ENCODE measurements around the gene FAM3C. TPM values are rescaled to one million over a fixed set of nuclear protein-coding genes. Genes with fewer than 3 reads are reported as not detected.
"Not testable (repeated sequence)": the region's sequence is repeated elsewhere in the genome, so short reads cannot be mapped to it uniquely, and the experiment has no call there.

FAM3C gene
- total RNA-seq, 1 donor from 2014 or later = 29.3 TPM

DNA sequence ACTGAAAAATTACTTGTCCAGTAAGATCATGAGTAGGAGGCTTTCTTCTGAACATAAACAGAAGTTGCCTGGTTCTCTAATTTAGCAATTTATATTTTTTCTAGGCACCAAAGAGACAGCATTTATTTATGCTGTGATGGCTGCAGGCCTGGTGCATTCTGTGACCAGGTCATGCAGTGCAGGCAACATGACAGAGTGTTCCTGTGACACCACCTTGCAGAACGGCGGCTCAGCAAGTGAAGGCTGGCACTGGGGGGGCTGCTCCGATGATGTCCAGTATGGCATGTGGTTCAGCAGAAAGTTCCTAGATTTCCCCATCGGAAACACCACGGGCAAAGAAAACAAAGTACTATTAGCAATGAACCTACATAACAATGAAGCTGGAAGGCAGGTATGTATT lies 64.5 kb downstream of the FAM3C start:
- no peak for DNase-seq (ENCODE audit: low read depth in 2 of 2)

DNA sequence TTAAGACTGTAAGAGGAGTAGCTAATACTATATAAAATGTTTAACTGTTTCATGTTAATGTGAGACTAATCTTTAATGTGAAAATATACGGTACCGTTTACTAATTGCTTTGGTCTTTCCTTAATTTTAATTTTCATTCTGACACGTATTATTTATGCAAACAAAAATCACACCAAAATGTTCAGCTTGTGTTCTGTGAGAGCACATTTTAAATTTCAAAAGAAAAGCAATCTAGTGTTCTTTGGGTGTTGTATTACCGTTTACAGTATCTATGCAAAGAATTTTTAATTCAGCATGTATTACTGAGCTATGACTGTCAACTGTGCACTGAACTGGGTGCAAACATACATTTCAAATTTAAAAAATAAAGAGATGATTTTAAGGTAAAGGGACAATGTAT lies 65.1 kb downstream of the FAM3C start:
- DNase-seq (ENCODE audit: low read depth in 2 of 2) = no peak

DNA sequence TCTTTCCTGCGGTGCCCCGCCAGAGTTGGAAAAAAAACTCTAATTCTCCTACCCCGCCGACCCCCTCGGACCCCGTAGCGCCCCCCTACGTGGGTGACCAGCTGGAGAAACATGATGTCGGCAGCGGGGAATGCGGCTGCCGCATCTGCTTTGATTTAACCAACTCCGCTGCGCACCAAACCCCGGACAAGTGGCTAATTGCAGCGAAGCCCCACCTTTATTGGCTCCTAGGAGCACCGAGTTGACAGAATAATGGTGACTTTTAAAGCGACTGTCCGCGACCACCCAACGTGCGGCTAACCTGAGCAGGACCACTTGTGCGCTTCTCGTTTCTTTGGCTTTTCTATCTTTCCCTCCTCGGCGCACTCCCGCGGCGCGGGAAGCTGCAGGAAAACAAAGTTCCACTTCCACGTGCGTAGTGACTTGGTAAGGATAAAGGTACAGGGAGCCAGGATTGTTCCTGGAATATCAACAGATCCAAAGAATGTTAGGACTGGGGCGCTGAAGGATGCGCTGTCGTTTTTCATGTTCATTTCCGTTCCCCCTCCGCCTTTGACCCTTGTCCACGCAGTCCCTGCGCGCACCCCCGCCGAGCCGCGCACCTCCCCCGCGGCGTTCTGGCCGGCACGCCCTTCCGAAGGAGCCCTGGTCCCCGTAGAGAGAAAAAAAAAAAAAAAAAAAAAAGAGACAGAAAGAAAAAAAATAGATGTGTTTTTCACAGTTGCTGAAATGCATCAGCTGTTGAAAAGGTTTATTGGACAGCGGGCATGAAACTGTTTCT lies 65.9 kb downstream of the FAM3C start:
- DNase-seq (ENCODE audit: low read depth in 2 of 2) = no peak

DNA sequence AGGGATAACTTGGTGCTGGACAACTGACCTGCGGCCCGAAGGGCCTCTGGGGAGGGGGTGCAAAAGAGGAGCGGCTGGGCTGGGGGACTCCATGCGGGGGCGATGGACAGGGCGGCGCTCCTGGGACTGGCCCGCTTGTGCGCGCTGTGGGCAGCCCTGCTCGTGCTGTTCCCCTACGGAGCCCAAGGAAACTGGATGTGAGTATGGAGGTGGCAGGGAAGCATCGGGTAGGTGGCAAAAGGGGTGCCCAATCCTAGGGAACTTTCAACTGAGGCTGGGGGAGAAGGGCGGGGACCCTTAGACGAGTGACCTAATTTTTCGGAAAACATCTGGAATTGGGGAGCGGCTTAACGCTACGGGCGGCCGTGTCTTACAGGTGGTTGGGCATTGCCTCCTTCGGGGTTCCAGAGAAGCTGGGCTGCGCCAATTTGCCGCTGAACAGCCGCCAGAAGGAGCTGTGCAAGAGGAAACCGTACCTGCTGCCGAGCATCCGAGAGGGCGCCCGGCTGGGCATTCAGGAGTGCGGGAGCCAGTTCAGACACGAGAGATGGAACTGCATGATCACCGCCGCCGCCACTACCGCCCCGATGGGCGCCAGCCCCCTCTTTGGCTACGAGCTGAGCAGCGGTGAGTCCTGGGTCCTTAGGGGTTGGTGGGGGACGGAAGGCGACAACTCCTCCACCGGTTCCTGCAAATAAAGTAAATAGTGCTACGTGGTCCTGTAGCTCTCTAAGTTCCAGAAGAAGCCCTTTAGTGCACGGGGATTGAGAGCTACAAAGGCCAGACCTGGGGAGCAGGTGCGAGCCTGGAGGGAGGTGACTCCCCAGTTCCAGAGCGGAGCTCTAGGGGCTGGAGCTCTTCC lies 66.7 kb downstream of the FAM3C start:
- no peak for DNase-seq (ENCODE audit: low read depth in 2 of 2)

DNA sequence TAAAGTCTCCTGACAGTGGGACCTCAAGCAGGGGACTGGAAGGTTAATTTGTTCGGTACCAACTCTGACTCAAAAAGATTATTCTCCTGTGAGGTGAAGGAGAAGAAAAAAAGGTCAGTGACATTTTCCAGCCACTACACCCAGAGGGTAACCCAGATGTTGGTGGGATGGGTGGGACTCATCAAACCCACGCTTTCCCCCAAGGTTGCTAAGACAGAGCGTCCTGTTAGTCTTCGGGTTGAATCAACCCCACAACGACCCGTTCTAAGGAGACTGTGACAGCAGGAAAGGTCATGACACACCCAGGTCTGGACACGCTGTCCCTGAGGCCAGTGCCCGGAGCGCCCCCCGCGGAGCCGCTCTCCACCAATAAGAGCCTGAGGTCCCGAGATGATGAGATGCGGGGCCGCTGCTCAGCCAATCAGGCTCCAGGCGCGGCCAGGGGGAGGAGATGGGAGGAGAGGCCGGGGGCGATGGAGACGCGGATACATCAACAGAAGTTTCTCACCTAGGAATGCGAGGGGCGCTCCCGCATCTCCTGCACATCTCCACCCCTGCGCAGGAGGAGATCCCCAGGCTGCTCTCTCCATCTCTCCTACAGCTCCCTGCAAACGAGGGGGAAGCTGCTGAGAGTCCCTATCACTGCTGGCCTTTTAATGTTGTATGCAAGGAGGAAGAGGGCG lies 67.5 kb downstream of the FAM3C start, which contains the start of gene WNT16:
TSS of gene WNT16 (plus strand) at position 493 of the 683 bp plus-strand sequence. CDS start 293 bp downstream, outside the sequence.
- DNase-seq (ENCODE audit: low read depth in 2 of 2) = no peak

DNA sequence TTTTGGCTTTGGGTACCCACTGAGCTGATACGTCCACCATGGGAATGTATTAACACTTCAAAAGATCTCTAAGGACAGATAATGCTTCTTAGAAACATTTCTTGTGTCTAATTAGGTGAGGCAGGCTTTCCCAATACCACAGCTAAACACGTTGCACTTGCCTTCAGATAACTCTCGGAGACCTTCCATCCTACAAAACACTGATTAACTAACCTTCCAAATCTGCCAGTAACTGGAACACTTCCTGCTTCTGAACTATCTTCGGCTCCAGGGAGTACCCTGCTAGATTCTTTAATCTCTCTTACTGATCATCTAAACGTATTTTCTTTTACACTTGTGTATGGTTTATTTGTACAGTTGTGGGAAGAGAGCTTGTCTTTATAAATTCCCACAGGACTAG lies 68.4 kb downstream of the FAM3C start:
- no peak for DNase-seq (ENCODE audit: low read depth in 2 of 2)

DNA sequence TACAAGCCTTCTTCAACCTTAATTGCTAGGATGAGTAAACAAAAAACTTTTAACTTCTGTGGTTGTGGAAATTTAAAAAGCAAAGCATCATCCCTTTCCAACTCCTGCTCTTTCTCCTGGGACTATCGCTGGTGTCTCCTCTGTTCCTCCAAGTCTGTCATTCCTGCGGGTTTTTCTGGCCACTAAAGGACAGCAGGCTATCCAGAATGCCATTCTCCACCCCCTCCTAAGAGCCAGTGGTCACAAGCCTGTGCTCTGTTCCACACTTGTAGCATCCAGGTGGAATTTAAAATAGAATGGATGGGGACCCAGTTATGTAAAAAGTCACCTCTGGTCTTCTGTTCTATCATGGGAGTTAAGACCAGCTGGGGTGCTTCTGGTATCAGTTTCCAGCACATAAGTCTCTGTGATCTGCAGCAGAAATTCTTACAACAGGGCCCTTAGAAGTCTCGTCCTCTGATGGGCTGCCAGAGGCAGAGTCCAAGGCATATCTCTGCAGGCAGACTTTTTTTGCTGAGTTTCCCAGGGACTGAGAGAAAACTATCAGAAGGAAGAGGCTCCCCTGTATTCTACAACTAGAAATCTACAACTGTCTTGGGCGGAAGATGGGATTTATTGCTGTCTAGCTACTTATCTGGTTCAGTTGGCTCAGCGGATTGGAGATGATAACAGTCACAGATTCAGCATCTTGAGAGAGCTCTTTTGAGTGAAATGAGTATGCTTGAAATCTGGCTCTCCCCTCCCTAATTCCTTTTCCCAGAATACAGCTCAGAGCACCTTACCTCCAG lies 72.4 kb downstream of the FAM3C start:
- DNase-seq (ENCODE audit: low read depth in 2 of 2) = no peak

DNA sequence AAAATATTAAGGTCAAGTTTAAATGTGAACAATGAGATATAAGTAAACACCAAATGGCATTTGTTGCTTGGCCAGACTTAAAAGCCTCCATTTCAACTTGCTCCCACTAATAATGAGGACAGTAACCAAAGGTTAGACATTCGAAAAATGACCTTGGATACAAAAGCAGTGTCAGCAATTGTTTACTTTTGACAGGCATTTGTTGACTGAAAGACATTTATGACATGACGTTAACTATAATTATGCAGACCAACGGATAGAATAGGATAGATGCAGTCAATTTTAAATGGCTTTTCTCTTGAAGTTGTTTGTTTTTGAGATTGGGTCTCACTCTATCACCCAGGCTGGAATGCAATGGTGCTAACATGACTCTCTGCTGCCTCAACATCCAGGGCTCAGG lies 73.6 kb downstream of the FAM3C start:
- DNase-seq (ENCODE audit: low read depth in 2 of 2) = no peak

DNA sequence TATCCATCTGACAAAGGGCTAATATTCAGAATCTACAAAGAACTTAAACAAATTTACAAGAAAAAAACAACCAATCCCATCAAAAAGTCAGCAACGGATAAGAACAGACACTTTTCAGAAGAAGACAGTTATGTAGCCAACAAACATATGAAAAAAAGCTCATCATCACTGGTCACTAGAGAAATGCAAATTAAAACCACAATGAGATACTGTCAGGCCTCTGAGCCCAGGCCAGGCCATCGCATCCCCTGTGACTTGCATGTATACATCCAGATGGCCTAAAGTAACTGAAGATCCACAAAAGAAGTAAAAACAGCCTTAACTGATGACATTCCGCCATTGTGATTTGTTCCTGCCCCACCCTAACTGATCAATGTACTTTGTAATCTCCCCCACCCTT lies 80.9 kb downstream of the FAM3C start:
- not testable (repeated sequence) for DNase-seq (ENCODE audit: low read depth in 2 of 2)

DNA sequence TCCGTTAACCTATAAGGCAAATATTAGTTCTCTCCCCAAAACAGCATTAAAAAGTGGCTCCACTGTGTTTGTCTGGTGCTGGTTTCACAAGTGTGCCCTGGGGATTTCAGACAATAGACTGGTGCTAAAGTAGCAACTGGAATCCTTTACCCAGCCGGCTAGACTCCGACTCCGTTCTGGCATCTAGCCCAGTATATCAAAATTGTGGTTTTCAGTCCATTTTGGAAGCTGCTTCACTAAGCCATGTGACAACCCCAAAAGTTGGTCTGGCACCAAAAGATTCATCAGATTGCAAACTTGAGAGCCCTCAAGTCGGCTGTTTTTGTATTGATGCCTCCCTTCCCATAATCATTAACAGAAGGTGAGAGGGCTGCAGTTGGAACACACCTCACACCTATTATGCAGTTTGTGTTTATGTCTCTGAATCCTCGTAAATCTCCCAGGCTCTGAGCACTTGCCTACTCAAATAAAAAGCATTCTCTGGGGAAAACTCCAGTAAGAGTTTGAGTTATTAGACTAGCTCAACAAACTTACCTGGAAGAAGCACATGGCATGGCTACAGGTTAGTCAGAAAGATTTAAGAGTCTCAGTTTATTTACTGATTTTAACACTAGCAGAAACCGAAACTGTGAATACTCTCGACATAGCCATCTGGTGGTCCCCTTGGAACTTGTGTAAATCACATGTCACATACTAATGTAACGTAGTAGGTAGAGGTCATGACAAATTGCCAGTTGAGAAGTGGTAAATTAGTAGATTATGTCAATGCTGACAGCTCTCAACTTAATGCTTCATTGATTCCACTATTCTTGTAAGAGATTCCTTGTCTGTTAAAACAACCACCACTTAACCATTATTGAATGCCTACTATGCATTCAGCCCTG lies 82.1 kb downstream of the FAM3C start:
- DNase-seq (ENCODE audit: low read depth in 2 of 2) = no peak

DNA sequence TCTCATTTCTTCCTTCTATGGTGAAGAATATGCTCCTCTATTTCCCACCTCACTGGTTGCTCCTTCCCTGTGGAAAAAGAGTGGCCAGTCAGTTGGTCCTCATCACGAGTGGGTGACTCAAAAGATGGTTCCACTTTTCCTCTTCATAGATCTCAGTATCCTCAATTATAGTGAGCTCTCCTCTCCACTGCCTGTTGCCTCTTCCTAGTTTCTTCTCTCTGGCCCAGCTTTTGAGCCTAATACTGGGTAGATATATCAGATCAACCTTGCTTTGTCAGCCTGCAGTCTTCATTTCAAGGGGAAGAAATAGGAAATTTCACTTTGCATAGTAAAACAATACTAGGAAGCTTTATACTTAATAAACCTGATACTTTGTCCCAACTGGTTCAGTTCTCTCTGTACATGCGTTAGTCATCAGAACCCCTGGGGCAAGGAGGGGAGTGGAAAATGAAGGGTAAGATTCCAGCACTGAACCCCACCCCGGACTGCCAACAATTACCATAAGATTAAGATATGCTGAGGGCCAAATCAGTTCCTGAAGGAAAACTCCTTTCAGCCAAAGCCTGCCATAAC lies 82.8 kb downstream of the FAM3C start:
- DNase-seq (ENCODE audit: low read depth in 2 of 2) = no peak

DNA sequence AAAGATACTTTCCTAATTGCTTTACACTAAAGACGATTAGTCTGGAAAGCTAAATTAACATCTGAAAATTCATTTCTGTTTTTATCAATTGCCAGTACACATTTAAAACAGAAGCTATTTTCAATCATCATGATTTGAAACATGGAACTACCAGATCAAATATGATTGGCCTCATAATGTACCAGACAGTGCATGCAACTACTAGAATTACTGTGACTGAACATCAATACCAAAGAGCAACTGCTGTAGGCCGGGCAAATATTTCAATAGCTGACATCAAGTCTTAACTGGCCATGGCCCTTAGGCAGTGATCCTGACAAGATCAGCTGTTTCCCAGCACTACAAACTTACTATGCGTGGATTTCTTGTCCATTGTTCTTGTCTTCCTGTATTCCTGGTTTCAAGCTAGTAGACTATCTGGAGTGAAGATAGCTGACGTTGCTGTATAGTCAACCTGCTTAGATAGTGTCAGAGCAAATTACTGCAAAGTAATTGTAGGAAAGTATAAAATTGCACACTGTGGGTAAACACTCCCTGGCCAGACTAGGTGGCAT lies 89.0 kb downstream of the FAM3C start:
- DNase-seq (ENCODE audit: low read depth in 2 of 2) = no peak

DNA sequence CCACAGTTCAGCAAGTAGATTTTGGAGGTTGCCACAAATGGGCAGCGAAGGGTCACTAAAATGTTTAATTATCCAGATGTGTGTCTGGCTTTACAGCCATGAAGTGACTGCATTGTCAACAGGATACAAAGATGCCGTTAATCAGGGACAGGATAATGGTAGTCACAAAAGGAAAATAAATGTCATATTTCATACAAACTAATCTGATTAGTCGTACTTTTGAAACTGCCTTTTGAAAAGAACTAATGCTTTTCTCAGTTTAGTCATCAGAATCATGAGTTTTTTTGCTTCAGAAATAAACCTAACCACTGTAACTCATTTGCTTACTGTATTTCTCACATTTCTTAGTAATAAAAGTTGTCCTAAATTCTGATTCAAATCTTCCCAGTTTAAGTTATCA lies 89.5 kb downstream of the FAM3C start:
- DNase-seq (ENCODE audit: low read depth in 2 of 2) = no peak

DNA sequence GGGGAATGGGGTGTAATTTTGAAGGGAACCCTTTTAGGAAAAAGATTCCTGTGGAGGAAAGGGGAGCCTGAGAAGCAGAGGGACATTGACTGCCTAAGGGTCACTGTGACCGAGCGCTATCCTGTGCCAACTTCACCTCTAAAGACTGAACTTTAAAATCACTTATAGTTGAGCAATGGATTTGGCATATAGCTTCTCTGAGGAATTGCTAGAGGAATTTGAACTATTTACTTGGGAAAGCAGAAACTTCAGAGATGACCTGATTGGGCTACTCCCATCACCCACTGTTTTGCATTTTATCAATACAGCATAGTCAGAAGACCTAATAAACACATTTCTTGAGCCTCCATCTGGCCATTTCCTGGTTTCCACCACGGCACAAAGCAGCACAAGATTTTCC lies 91.0 kb downstream of the FAM3C start:
- no peak for DNase-seq (ENCODE audit: low read depth in 2 of 2)

DNA sequence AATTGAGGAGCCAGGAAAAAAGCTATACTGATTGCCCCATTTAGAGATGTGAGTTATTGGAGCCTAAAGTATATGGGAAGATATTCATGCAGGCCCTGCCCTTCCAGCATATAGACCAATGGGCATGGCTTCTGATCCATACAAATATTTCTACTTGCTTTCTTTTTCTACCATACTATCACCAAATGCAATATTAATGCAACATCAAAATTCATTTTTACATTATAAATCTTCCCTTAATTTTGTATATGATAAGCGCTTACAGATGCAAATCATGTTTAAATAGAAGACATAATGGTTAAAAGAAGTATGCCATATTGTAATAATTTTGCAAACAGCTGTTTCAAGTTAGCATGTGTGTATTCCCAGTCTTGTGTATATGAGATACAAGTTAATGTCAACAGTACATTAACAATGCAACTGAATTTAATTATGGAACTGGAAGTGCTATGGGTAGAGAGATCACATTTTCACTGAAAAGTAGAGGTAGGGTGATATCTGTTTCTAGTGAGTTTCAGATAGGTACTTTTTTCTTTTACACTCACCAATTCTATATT lies 91.9 kb downstream of the FAM3C start:
- no peak for DNase-seq (ENCODE audit: low read depth in 2 of 2)

DNA sequence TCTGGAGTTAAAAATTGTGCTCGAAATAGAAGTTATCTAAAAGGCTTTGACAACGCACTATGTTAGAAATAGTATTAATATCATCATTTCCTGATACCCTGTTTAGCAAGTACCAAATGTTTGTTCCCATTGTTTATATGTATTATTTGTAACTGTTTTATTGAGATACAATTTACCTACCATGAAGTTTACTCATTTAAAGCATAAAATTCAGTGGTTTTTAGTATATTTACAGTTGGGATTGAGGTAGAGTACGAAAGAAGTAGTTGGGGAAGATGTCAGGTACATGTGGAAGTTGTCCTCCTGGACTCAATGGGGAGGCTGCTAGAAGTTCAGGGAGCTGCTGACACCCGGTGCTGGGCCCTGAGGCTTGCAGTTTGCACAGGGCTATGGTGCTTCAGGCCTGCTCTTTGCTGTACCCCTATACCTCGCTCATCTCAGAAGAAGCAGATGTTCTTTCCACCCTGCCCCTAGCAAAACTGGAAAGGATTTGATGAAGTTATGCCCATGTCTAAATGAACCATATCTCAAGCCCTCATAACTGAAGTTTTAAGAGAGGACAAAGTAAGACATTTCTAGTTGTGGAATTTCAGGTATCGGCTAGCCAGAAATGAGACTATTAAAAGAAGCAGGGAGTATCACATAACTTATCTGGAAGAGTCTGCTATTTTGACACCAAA lies 92.5 kb downstream of the FAM3C start:
- no peak for DNase-seq (ENCODE audit: low read depth in 2 of 2)

DNA sequence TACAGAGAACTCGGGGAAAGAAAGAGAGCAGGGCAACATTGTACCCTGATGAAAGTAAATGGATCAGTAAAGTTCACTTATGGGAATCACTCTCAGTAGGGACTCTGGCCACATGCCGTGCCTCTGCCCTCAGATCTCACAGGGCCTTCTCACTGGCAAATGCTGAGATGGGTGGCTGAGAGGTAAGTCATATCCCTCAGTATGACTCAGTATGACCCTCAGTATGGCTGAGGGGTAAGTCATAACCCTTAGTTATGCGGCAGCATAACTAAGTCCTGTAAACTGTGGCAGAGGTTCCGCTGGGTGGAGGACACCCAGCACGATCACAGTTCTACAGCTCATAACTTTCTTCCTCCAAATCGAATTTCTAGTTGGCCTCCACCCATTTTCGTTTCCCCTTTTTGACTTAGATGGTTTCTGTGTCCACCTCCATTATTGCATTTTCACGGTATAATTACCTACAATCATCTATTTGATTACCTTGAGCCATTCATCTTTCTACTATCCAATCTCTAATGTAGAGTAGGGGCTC lies 93.8 kb downstream of the FAM3C start:
- no peak for DNase-seq (ENCODE audit: low read depth in 2 of 2)

DNA sequence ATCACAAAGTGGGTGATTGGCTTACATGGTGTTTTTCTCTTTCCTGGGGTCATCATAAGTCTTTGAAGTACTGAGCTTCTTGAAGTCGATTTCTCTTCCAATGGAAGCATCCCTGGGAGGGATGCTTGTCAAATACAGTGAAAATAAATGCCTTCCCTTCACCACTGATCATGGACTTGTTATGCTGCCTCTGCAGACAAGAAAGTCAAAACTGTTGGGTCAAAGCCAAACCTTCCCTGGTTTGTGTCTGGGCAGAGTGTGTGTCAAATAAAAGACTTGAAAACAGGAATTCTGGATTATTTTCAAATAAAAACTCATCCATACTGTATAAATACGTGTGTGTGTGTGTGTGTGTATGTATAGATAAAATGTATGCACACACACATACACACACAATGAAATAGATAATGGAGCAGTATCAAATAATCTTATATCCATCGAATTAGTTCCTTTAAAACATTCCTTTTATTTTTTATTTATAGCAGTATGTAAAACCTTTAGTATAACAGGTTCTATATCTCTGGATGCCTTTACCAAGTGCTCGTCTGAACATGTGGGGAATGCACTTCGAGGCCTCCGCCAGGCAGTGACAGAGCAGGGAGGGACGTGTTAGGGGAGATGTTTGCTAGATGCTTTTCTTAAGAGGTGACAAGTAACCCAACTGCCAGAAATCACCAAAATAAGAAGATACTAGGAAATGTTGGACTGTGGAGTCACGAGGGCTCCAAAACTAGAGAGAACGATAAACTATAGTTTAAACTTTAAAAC lies 94.5 kb downstream of the FAM3C start:
- no peak for DNase-seq (ENCODE audit: low read depth in 2 of 2)

Data from dermis microvascular lymphatic vessel endothelial cell (primary cell).